ENCODE data around the gene LIF. TPM values are rescaled to one million over a fixed set of nuclear protein-coding genes. Genes with fewer than 3 reads are reported as not detected.

LIF gene
- 100 to 1,000 TPM in 1 of 3 donors, 1 to 10 TPM in 1, under 1 TPM in 1; 0.60 to 117 (median 4.5) TPM for polyA plus RNA-seq

- WGBS, 3 donors: 1 to 2% (median 2%) methylated on average over 36 to 63 of the region's 64 CpGs
- H3K27ac ChIP-seq (ENCODE audit: low read depth, low read length): no peak within 1 kb of the TSS
These were observed at the start of gene LIF for GRCh38 chr22:30245985-30246813. Gene LIF, minus strand, starts transcription at chr22:30246759. Its CDS starts 64 bp downstream, at chr22:30246695.

DNA sequence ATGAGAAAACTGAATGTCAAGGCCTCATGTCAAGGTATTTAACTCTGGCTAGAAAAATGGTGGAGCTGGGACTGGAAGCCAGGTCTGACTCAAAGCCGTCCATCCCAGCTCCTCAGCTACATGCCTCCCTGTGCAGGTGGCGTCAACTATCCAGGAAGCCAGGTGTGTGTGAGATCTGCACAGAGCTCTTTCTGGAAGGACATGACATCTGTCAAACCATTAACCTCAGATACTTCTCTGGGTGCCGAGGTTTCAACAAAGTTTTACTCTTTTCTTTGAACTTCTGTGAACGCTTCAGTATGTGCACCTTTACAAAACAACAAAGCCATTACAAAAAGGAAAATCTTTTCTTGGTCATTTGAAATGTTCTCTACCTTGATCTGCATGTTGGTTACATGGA is 49.8 kb upstream of the LIF start:
- no peak overlapping the region for H3K27ac ChIP-seq (ENCODE audit: low read depth, low read length)
- WGBS, 3 donors: 88 to 93% (median 91%) methylated on average over 4 of the region's 4 CpGs

DNA sequence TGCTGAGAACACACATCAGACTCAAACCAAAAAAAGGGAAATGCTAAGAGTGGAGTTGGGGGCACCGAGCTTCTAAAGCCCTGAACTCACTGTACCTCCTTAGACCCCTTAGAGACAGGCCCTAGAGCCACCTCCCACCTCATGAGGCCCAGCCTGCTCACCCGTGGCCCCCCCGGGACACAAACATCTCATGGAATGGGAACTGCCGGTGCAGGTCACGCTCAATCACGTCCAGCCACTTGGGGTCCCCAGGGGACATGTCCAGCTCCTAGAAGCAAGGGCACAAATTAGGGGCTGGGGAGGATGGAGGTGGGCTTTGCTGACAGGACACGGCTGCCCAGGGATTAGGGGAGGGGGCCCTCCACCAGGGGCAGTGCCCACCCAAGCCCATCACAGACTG is 49.0 kb upstream of the LIF start:
- WGBS, 3 donors: 70 to 75% (median 71%) methylated on average over 7 of the region's 7 CpGs
- no peak overlapping the region for H3K27ac ChIP-seq (ENCODE audit: low read depth, low read length)

GRCh38 chr22:30294830-30295229 is 48.3 kb upstream of the LIF start:
- WGBS, 3 donors: 91 to 95% (median 93%) methylated on average over 11 of the region's 11 CpGs
- H3K27ac ChIP-seq (ENCODE audit: low read depth, low read length): no peak overlapping the region

GRCh38 chr22:30294066-30294465 is 47.5 kb upstream of the LIF start:
- H3K27ac ChIP-seq (ENCODE audit: low read depth, low read length): no peak overlapping the region

DNA sequence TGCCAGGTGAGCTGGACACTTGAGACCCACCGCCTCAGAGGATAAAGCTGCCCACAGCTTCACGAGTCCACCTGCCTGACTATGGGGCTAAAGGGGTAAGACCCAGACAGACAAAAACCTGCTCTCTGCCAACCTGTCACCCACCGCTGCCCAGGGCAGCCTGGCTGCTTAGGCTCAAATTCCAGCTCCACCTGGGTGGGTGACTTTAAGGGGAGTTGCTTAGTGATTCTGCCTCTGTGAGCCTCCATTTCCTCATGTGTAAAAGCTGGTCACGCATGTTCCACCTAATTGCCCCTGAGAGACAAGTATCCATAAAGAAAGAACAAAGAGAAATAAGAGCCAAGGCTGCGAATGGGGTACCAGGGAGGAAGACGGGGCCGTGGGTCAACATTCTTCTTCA is 46.5 kb upstream of the LIF start:
- 88 to 97% (median 90%) methylated on average over 7 of the region's 7 CpGs for WGBS, 3 donors
- H3K27ac ChIP-seq (ENCODE audit: low read depth, low read length): no peak overlapping the region

More at GRCh38 chr22:30294066-30294465, 47.5 kb upstream of the LIF start:
- 93 to 95% (median 95%) methylated on average over 9 of the region's 9 CpGs for WGBS, 3 donors

DNA sequence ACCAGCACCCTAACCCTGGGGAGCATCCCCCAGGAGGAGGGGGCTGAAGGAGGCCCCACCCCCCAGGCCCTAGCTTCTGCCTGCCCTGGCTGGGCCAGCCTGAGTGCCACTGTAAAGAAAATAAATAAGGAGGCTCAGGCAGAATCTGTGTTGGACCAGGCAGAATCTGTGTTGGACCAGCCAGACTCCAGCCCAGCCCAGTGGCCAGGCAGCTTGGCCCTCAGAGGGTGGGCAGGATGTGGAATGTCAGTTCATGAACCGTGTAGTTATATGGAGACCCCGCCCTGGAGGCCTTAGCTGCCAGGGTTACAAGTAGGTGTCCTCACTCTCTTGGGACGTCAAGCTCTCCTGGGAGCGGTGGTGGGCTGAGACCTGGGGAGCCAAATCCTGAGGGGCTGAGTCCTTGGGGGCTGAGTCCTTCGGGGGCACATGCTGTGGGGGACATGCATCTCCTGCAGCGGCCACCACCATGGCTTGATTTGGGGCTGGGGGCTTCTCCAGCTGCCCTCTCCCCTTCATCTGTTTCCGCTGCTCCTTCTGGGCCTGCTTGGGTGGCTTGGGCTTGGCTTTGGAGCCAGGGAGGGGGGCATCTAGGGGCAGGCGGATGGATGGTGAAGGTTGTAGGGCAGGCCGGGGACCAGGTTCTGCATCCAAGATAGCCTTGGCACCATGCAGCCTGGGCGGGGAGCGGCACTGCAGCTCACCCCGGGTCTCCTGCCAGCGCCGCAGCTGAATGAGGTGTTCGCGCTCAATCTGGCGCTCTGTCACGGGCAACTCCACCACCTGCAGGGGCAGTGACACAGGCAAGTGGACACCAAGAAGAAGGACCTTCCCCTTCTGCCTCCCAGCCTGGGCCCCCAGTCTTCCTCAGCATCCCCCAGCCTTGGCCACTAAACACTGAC is 45.8 kb upstream of the LIF start:
- peak overlapping the region; percentile 88 for H3K27ac ChIP-seq (ENCODE audit: low read depth, low read length)
- 85 to 94% (median 90%) methylated on average over 17 to 18 of the region's 18 CpGs for WGBS, 3 donors

DNA sequence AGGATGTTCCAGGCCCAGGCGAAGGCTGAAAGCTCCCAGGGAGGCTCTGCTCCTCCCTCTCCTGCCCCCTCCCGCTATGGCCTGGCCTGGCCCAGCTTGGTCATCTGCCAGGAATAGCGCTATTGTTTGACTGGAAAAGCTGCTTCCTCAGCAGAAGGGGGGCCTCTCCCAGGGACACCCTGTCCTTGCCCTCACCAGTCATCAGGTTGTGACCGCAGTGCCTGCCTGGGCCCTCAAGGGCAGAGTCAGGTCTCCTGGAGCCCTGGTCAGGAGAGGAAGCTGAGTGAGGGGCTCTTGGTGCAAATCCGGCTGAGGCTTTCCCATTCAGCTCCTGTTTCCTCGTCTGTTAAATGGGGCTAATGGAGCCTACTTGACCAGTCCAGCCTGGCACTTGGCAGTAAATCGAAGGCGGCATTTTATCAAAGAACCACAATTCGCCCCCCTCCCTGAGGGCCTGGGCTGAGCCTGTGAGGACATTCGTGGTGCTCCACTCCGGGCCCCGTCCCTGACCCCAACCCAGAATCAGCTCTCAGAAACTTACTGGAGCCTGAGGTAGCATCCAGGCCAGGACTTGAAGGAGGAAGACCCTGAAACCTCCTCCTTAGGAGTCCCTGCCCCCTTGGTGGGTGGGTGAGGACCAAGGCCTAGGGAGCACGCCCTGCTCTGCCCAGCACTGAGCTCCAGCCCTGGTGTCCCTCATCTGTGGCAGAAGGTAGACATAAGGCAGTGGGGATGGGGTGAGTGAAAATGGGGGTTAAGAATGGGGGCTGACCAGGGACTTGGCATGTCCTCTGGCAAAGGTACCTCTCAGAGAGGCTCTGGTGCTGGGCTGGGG is 44.7 kb upstream of the LIF start:
- H3K27ac ChIP-seq (ENCODE audit: low read depth, low read length): peak overlapping the region; percentile 88
- WGBS, 3 donors: 55 to 62% (median 59%) methylated on average over 13 of the region's 13 CpGs

DNA sequence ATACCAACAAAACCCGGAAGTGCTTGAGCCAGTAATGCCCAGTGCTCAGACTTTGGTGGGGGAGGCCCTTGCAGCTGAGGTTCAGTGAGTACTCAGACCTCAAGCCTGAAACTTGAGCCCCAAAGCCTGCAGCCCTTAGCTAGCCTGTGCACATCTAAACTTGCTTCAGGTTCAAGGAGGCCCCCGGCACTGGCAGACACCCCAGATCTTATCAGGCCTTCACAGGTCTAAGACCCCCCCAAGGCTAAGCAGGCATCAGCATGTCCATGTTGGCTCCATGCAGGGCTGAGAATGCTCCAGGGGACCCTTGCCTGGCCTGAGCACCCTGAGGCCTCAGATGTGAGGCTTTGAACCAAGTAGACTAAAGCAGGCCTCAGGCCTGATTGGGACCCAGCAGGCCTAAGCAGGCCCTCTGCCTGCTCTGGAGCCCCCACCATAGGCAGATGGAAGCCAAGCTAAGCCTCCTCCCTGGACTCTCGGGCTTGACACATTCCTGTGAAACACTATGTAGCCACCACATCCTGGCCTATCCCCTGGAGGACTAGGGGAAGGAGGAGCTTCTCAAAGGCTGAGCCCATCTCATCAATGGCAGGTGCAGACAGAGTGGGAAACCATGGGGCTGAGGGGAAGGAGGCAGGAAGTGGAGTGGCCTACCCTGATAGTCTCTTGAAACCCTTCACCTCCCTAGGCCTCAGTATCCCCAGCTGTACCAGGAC is 43.9 kb upstream of the LIF start:
- peak overlapping the region; percentile 71 for H3K27ac ChIP-seq (ENCODE audit: low read depth, low read length)
- WGBS, 3 donors: 33 to 46% (median 38%) methylated on average over 3 of the region's 3 CpGs

GRCh38 chr22:30289980-30290313 is 43.4 kb upstream of the LIF start:
- 15 to 21% (median 17%) methylated on average over 12 of the region's 12 CpGs for WGBS, 3 donors
- peak overlapping the region; percentile 71 for H3K27ac ChIP-seq (ENCODE audit: low read depth, low read length)

- 0 to 1% (median 1%) methylated on average over 69 to 85 of the region's 85 CpGs for WGBS, 3 donors
- H3K27ac ChIP-seq (ENCODE audit: low read depth, low read length): peak within 1 kb of the TSS; percentile 71
These were observed 42.8 kb upstream of the LIF start, which contains the start of gene CASTOR1 for GRCh38 chr22:30289141-30289979. Gene CASTOR1, minus strand, starts transcription at chr22:30289505. Its CDS starts 8 bp downstream, at chr22:30289497.

DNA sequence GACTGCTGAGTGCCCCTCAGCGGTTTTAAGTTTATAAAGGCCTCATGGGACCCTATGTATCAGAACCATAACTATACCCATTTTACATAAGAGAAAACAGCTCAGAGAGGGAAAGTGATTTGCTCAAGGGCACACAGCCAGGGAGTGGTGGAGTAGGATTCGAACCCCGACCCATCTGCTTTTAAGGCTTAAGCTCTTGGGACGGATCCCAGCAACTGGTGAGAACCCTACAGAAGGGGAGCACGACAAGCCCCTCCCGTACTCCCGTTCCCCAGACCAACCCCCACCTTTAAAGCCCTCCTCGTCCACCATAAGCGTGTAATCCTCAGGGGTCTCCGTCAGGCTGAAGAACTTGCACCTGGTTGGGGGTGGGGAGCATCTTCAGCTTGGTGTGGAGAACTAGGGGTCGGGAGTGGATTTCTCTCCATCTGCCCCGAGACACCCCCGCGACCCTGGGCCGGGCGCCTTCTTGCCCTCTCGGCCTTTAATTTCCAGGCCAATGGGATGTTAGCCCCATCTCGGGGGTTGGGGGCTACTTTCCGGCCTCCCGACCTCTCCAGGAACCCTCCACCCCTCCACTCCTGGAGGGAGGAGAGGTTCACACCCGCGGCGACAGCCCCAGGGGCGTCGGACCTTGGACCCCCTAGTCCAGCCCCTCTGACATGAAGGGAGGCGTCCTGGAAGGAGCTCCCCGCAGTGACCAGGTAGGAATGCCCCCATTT is 42.0 kb upstream of the LIF start:
- 10 to 13% (median 12%) methylated on average over 27 of the region's 27 CpGs for WGBS, 3 donors
- no peak overlapping the region for H3K27ac ChIP-seq (ENCODE audit: low read depth, low read length)

GRCh38 chr22:30287648-30288418 is 41.3 kb upstream of the LIF start:
- 9 to 13% (median 10%) methylated on average over 5 of the region's 5 CpGs for WGBS, 3 donors
- H3K27ac ChIP-seq (ENCODE audit: low read depth, low read length): no peak overlapping the region

DNA sequence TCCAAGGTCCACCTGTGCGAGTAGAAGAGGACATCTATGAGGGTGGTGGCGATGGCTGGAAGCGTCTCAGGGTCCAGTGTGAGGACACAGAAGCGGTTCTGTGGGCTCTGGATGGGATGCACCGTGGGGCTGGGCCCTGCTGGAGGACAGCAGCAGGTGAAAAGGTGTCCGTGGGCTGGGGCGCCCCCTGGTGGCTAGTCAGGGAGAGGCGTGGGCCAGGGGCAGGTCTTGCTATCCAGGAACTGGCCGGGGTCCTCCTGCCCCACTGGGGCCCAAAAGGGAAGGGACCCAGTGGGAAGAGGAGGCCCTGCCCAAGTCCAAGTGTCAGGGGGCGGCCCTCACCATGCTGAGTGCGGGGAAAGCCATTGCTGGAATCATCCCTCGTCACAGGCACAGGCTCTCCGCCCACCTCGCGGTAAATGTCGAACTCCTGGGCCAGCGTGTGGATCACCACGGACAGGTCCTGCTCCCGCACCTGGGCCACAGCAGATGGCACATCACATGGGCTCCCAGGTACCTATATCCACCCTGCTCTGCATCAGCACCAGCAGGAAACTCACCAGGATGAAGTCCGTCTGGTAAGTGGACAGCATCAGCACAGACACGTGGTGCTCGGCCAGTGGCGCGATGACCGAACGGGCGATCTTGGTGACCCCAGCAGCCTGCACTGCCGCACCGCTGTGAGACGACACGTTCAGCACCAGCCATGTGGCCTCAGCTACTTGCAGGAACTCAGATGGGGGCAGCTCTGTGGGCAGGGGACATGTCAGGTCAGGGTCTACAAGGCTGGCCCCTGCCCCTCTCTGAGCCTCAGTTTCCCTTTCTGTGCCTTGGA is 40.5 kb upstream of the LIF start:
- H3K27ac ChIP-seq (ENCODE audit: low read depth, low read length): no peak overlapping the region
- WGBS, 3 donors: 62 to 65% (median 64%) methylated on average over 31 of the region's 31 CpGs

DNA sequence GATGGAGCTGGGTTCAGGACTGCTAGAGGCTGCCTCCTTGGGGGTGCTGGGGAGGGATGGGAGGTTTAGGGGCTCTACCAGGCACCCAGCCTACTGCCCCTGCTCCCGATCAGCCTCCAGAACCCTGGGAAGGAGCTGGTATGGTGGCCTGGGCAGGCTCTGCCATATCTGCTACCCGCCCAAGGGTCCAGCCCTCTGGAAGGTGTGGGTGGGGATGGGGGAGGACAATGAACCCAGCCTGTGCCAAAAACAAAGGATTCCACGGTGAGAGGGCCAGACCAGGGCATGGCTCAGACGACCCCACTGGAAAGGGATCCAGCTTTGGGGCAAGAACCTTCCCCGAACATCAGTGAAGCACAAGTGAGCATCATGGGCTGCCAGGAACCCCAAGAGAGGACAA is 39.8 kb upstream of the LIF start:
- H3K27ac ChIP-seq (ENCODE audit: low read depth, low read length): no peak overlapping the region
- 77 to 85% (median 82%) methylated on average over 5 of the region's 5 CpGs for WGBS, 3 donors
